Activated B cell treated with CpG ODN at 0.5 μM for 24 hours (primary cell): ENCODE data around the gene NMNAT2. TPM values are rescaled to one million over a fixed set of nuclear protein-coding genes. Genes with fewer than 3 reads are reported as not detected.

ENCODE experiments used
- ATAC-seq: fragments of 200-7000 bp; cut with Tn5 transposase; one replicate; pipeline ENCODE4 v1.10.0; 2021; ENCODE audit warnings: low read depth, mild to moderate bottlenecking, moderate library complexity
- CTCF ChIA-PET: fragments of 350-600 bp; sonication (Branson Sonifier 250); formaldehyde crosslinking; loops from one replicate; lab custom pipeline; 2021; ENCODE audit warnings: antibody characterized with exemption; lab: Charles Lee
- POLR2A ChIA-PET: fragments of 350-600 bp; sonication (Branson Sonifier 250); formaldehyde crosslinking; loops from one replicate; lab custom pipeline; 2021; ENCODE audit warnings: antibody characterized with exemption; lab: Charles Lee
- DNase-seq: peaks from one replicate; pipeline ENCODE4 v3.0.0; 2022
- H3K27ac Mint-ChIP-seq: one replicate; pipeline ENCODE4 v1.8.0; 2020; ENCODE audit warnings: mixed read lengths
- H3K27me3 Mint-ChIP-seq: one replicate; pipeline ENCODE4 v1.8.0; 2021; ENCODE audit warnings: mixed read lengths
- H3K36me3 Mint-ChIP-seq: one replicate; pipeline ENCODE4 v1.8.0; 2021; ENCODE audit warnings: low read depth, mixed read lengths
- H3K4me1 Mint-ChIP-seq: one replicate; pipeline ENCODE4 v1.8.0; 2021; ENCODE audit warnings: mixed read lengths
- H3K4me3 Mint-ChIP-seq: one replicate; pipeline ENCODE4 v1.8.0; 2020; ENCODE audit warnings: mild to moderate bottlenecking, mixed read lengths
- H3K9me3 Mint-ChIP-seq: one replicate; pipeline ENCODE4 v1.8.0; 2020; ENCODE audit warnings: mixed read lengths
- CTCF ChIP-seq: fragments of 200-600 bp; IDR thresholded peaks from one replicate; pipeline ENCODE4 v1.8.0; 2022; ENCODE audit warnings: antibody characterized with exemption, mild to moderate bottlenecking
- intact Hi-C: fragments of 100-400 bp; cut with micrococcal nuclease; formaldehyde crosslinking; loops from one replicate; pipeline ENCODE4 v1.15.1; 2024
- total RNA-seq: library from RNA; stranded (reverse); gene quantifications from 2 replicates; pipeline ENCODE4 v1.2.3, GENCODE V29; 2022

Gene NMNAT2
- total RNA-seq, 1 donor from 2014 or later: not detected

GRCh38 chr1:183287191-183287675 is 130.9 kb downstream of the NMNAT2 start:
- Mint-ChIP-seq H3K4me3 (no peak overlapping the region), H3K9me3 (no peaks in the 10 kb centered on the region), H3K27ac (no peak overlapping the region), H3K36me3 (no peaks in the 10 kb centered on the region), H3K4me1 (no peaks in the 10 kb centered on the region), H3K27me3 (peaks cover 18% of the 10 kb centered on the region)
- no peak for TF ChIP-seq CTCF
- intact Hi-C loops: no loop called here
- ChIA-PET CTCF (no interaction called here), POLR2A (no interaction called here)
- ATAC-seq: no peak
- no peak for DNase-seq

- ChIA-PET POLR2A (no interaction called here), CTCF (interaction anchor here (1.1 kb wide), 1 partner anchor 323 kb away, joined by 4 read pairs; no protein-coding TSS in a partner anchor)
- intact Hi-C loops: no loop called here
- peaks cover 23% of the 10 kb centered on the region for H3K27me3 Mint-ChIP-seq
- no peak for TF ChIP-seq CTCF
- ATAC-seq: no peak
- H3K4me3 Mint-ChIP-seq: no peak overlapping the region
- H3K4me1 Mint-ChIP-seq: no peaks in the 10 kb centered on the region
- H3K36me3 Mint-ChIP-seq: no peaks in the 10 kb centered on the region
- no peak overlapping the region for H3K27ac Mint-ChIP-seq
- no peak for DNase-seq
- no peaks in the 10 kb centered on the region for H3K9me3 Mint-ChIP-seq
Observed at GRCh38 chr1:183285746-183286145, 132.4 kb downstream of the NMNAT2 start.

GRCh38 chr1:183285256-183285655 is 132.9 kb downstream of the NMNAT2 start:
- Mint-ChIP-seq H3K9me3 (no peaks in the 10 kb centered on the region), H3K27me3 (peaks cover 23% of the 10 kb centered on the region), H3K27ac (no peak overlapping the region), H3K36me3 (no peaks in the 10 kb centered on the region), H3K4me1 (no peaks in the 10 kb centered on the region), H3K4me3 (no peak overlapping the region)
- ChIA-PET POLR2A (no interaction called here), CTCF (interaction anchor here (1.1 kb wide), 1 partner anchor 323 kb away, joined by 4 read pairs; no protein-coding TSS in a partner anchor)
- no peak for ATAC-seq
- intact Hi-C loops: no loop called here
- no peak for TF ChIP-seq CTCF
- no peak for DNase-seq

DNA sequence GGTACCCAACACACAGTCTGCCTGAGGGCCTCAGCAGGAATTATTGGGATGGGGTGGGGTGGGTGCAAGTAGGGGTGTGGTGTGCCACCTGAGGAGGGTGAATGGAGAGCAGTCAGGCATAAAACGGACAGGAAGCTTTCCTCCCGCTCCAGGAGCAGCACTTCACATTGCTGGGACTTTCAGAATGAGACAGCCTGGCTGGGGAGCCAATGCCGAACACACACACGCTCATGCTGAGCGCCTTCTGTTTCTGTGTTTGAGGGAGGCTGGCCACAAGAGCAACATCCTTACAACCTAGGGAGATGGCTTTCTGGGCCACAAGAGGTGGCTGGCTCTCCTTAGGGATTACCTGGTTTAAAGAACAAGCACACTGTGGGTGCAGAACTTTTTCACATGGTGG is 134.1 kb downstream of the NMNAT2 start:
- Mint-ChIP-seq H3K9me3 (no peaks in the 10 kb centered on the region), H3K4me3 (no peak overlapping the region), H3K27me3 (peaks cover 21% of the 10 kb centered on the region), H3K27ac (no peak overlapping the region), H3K36me3 (no peaks in the 10 kb centered on the region), H3K4me1 (no peaks in the 10 kb centered on the region)
- CTCF ChIA-PET: interaction anchor here (3.8 kb wide), 1 partner anchor 322 kb away, joined by 18 read pairs; no protein-coding TSS in a partner anchor
- POLR2A ChIA-PET: no interaction called here
- ATAC-seq: no peak
- intact Hi-C loops: no loop called here
- TF ChIP-seq CTCF: no peak
- DNase-seq: no peak

DNA sequence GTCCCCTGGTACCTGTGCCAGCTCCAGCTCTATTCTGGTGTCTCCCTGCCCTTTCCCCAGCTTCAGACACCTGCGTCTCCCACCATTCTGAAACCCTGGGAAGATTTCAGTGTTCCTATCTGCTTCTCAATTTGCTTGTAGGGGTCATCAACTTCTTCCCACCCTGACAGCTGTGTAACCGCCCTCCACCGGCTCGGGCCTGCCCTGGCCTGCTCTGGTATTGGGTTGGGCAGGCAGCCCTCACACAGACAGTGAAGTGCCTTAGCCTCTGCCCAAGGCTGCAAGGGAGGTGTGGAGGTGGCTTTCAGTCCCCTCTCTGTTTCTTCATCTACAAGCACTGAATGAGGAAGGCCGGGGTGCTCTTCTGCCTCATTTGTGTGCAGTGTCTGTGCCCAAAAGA is 134.9 kb downstream of the NMNAT2 start:
- intact Hi-C loops: no loop called here
- no peaks in the 10 kb centered on the region for H3K9me3 Mint-ChIP-seq
- no peak for TF ChIP-seq CTCF
- H3K36me3 Mint-ChIP-seq: no peaks in the 10 kb centered on the region
- ATAC-seq (no peak), DNase-seq (no peak)
- H3K27me3 Mint-ChIP-seq: peaks cover 17% of the 10 kb centered on the region
- CTCF ChIA-PET: interaction anchor here (1.2 to 3.8 kb wide), 2 partner anchors 22 to 321 kb away, joined by 5 to 18 read pairs; no protein-coding TSS in a partner anchor
- H3K4me3 Mint-ChIP-seq: no peak overlapping the region
- no peak overlapping the region for H3K27ac Mint-ChIP-seq
- POLR2A ChIA-PET: no interaction called here
- no peaks in the 10 kb centered on the region for H3K4me1 Mint-ChIP-seq
